HT1080 (cell line): ENCODE data around the gene PAPPA2. TPM values are rescaled to one million over a fixed set of nuclear protein-coding genes. Genes with fewer than 3 reads are reported as not detected.
A peak's percentile ranks its signal among the peaks of the same experiment; 100 is the strongest.
"Not testable (repeated sequence)": the region's sequence is repeated elsewhere in the genome, so short reads cannot be mapped to it uniquely, and the experiment has no call there.

ENCODE experiments used
- DNase-seq: peaks from one replicate; pipeline ENCODE4 v3.0.0-alpha.2; 2015; ENCODE audit warnings: low read depth
- total RNA-seq: library from RNA; depleted of rRNA; stranded (reverse); fragments of >200 nt; shearing (Covaris generic); gene quantifications from 2 replicates; pipeline ENCODE4 v1.2.3, GENCODE V29; 2014

PAPPA2 gene
- total RNA-seq, 1 experiment from 2014 or later: 3.0 TPM

DNA sequence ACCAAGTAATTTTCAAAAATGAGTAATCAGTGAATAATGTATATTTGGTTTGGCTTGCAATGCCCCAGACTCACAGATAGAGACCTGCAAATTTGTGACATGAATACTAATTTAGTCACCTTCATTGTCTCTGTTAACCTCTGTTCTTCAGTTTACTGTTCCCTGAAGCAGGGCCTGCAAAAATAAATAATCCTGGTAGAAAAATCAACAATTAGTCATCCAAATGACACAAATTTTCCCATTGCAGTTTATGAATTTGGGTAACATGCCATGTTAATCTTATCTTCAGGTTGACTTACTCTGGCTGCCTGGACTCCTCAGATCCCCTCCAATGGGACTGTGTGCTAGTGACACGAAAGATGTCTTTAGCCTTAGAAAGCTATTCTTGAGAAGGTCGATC is 289.5 kb downstream of the PAPPA2 start:
- no peak for DNase-seq

DNA sequence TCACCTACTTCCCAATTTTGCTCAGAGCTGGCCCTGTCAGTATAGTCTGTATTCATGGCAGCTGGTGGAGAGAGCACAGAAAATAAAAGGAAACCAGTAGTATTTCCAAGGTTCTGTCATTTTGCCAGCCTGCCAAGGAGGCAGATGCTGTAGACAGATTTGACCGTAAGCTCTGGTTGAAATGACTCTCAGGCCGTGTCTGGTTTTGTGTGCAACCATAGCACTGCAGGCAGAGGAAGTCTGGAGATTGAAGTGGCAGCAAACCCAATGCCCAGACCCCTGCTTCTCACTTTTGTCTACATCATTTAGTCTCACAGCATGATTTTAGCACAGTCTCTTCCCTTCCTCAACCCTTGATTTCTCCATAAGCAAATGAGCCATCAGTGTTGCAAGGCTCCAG is 291.7 kb downstream of the PAPPA2 start:
- DNase-seq: no peak

DNA sequence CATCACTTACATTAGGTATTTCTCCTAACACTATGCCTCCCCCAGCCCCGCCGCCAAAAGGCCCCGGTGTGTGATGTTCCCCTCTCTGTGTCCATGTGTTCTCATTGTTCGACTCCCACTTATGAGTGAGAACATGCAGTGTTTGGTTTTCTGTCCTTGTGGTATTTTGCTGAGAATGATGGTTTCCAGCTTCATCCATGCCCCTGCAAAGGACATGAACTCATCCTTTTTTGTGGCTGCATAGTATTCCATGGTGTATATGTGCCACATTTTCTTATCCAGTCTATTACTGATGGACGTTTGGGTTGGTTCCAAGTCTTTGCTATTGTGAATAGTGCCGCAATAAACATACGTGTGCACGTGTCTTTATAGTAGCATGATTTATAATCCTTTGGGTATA is 293.8 kb downstream of the PAPPA2 start:
- DNase-seq: not testable (repeated sequence)

DNA sequence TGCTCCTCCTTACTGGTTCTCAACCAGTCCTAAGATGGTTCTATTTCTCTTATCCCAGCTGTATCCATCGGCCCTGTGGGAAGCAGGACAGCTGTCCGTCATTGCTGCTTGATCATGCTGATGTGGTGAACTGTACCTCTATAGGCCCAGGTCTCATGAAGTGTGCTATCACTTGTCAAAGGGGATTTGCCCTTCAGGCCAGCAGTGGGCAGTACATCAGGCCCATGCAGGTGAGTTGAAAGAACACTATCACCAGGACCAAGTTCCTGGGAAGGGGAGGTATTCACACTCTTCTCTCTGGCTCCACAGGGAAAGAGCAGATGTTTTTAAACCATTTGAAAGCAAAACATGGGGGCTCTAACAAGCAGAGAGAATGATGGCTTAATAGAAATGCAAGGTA is 302.6 kb downstream of the PAPPA2 start:
- DNase-seq: no peak

DNA sequence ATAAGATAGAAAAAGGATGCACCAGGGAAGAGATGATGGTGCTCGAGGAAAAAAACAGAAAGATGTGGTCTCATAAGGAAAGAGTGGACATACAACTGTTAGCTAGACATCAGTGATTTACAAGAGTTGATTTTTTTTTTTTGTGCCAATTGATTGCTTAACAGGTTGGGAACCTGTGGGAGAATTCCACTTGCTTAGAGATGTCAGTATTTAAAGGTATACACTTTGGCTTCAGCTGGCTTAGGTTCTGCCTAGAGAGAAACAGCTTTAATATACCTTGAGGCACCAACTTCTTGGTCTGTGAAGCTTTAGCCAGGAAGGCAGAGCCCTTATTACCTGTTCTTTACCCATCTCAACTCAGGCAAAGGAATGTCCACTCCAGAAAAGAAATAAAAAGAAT is 303.8 kb downstream of the PAPPA2 start:
- no peak for DNase-seq

DNA sequence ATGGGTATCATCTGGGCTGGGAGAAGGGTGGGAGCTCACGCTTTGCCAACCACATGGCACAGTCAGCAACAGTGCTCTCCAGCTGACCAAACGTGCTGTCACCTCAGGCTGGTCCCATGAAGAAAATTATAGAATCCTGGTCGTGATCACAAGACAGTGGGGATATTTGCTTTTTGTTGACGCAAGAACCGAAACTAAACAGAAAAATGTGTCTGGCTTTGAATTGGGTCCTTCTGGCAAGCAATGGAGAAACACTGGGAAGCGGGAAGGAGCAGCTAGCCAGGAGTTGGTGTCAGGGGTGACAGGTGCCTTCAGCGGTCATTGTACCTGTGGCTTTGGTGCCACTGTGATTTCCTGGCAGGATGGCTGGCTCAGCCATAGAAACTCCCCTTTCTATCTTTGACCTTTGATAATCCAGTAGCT is 304.8 kb downstream of the PAPPA2 start:
- no peak for DNase-seq

DNA sequence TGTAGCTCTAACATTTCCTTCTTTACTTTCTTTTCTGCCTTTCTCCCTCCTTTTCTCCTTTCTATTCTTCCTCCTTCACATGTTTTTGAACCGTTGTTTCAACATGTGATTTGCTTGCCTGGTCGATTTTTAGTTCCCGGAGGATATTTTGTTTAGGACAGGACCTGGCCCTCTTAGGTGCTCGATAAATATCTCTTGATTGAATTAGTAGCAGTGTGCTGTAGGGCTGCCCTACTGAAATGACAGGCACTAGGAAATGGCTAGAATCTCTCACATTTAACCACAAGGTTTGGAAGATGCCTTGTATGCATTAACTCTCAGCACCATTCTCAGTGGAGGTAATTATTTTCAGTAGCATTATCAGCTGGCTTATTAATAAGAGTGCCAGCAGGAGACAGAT is 305.6 kb downstream of the PAPPA2 start:
- no peak for DNase-seq

DNA sequence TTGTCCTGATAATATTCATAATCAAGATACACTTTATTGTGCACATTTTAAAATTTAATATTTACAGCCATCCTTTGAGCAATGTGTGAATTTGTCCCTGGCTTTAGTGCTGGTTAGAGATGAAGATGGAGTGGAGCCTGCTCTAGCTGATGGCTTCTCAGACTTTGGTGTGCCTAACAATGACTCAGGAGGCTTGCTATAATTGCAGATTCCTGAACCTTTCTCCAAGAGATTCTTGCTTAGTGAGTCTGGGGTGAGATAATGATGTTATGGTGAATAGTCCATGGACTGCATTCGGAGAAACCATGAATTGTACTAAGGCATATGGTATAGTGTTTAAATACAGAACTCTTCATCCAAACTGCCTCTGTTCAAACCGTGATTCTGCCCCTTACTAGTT is 307.1 kb downstream of the PAPPA2 start:
- DNase-seq: no peak

DNA sequence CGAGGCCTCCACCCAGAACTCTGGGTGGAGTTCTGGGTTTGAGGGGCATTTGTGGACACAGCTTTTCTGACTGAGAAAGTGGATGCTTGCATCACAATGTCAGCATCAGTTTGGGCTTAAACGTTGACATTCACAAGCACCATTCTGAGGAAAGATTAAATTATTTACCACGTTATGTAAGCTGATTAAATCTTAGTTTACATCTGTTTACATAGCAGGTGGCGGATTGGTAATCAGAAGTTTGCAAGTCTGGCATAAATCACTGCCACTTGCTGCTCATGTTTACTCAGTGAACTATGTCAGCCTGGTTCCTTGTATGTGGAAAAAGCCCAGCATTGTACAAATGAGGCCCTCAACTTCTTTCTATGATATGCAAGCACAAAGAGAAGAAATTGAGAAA is 310.1 kb downstream of the PAPPA2 start:
- no peak for DNase-seq

DNA sequence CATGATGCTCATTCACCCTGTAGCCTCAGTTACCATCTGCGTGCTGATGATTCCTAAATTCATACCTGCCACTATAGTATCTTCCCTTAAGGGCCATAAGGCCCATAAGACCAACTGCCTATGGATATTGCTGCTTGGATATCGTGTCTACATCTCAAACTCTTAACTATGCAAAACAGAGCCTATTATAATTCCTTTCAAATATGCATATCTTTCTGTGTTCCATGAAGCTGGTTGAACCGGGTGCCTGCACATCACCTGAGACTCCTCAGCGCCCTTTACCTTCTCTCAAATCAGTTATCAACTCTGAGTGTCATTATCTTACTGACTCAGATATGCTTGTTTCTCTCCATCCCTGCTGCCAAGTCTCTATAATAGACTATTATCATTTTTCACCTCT is 311.2 kb downstream of the PAPPA2 start:
- DNase-seq: no peak

DNA sequence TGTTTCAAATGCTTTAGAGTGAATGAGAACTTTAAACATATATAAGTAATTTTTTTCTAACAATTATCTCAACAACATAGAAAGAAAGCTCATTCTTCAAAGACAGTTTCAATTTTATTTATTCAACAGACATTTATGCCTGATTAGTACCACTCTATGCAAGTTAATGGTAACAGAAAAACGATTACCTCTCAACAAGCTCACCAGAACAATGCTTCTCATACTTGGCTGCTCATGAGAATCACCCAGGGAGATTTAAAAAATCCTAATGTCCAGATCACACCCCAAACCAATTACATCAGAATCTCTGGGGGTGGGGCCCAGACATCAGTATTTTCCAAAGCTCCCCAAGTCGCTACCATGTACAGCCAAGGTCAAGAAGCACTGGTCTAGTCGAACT is 312.4 kb downstream of the PAPPA2 start:
- DNase-seq: no peak

DNA sequence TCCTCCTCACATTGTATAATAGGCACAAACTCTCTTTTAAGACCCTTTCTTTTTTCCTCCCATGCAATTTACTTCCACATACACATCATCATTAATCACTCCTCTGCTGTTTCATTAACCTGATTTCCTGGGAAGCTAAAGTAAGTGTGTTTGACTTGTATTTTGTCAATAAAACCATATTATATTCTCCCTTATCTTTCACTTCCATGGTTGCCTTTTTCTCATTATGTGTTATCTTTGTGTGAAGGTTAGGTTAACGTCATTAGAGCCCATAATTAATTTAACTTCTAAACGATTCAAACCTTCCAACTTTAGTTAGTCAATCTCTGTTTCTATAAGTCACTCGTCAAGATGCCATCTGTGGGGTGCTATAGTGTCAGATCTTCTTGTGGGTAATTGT is 313.0 kb downstream of the PAPPA2 start:
- no peak for DNase-seq

DNA sequence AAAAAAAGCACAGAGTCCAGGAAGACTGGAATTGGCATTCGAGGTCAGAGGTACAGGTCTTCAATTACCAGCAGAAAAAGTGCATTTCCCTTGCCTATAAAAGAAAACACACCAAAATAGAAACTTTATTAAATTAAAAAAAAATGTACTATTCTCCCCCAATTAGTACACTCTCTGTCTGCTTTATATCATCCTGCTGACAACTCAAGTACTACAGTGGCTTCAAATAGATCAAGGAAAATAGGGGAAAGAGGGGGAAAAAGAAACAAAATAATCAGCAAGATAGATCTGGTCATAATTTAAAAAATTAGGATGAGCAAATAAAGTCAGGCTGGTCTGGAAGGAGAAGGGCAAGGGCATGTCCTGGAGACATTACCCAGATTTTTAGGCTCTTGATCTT is 315.1 kb downstream of the PAPPA2 start:
- no peak for DNase-seq

DNA sequence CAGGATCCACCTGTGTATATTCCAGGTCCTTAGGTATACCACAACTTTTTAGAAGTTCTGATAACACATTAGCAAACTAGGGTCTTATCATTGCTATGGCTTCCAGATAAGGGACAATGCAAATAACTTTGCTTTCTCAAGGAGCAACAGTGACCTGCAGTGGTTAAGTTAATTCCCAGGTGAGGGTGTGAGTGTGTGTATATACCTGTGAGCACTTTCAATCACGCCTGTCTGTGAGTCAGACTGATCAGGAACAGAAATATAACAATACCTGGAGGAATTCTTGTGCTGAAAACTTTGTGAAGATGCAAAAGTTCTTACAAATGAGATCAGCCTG is 317.0 kb downstream of the PAPPA2 start:
- DNase-seq: no peak

DNA sequence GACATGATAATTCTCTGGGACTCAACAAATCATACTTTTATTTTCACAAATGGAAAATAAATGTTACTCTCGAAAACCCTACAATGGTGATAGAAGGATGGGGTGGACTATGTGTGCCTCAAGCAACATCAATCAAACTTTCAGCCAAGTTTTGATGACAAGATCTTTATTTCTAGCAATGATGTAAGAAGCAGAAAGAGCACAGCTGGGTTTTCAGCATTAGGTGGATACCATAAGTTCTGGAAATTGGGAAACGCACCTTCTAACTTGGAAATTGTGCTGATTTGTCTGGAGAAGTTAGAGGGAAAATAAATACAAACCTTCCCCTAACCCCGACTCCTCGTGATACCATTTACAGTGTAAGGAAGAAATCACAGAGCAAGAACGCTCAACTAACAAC is 320.3 kb downstream of the PAPPA2 start:
- DNase-seq: no peak

DNA sequence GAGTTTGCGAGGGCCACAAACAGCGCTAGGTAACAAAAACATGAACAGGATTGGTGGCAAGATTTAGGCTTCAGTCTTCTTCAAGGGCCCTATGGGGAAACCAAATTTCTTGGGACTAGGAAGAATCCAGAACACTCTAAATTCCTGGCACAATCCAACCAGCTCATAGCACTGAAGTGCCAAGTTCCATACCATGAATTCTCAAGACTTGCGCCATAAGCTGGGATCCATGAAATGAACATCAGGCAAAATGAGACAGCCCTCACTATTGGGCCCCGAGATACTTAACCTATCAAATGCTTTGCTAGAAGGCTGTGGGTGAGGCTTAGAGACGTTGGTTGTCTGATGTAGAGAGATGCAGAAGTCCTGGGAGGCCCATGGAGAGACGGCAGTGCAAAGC is 322.1 kb downstream of the PAPPA2 start:
- no peak for DNase-seq

DNA sequence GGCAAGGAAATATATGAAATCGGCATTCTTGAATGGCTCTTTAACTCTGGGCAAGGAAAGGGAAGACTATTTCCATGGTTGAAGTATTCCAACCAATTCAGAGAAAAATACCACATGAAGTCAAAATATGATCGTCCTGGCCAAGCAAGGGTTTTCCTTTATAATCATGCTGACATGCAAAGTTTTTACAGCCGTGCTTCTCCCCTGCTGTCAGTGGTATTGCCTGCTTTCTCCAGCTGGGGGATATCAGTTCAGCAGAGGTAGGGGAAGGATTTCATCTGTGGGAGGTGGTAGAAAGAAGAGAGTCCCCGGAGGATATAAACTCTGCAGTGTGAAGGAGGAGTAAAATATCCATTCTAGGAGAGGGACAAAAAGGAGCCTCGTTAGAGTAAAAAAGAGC is 322.8 kb downstream of the PAPPA2 start:
- no peak for DNase-seq

DNA sequence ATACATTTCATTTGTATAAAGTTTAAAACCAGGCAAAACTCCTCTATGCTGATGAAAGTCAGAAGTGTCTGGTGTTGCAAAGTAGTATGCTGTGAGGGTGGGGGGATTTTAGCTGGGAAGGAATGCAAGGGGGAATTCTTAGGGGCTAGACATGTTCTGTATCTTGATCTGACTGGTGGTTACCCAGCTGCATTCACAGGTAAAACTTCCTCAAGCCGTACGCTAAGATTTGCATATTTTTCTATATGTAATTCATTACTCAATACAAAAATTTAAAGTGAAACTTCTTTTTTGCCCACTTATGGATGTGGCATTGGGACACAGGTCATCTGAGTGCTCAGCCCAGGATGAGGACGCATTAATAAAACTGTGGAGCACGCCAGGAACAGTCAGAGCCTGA is 323.3 kb downstream of the PAPPA2 start:
- no peak for DNase-seq

DNA sequence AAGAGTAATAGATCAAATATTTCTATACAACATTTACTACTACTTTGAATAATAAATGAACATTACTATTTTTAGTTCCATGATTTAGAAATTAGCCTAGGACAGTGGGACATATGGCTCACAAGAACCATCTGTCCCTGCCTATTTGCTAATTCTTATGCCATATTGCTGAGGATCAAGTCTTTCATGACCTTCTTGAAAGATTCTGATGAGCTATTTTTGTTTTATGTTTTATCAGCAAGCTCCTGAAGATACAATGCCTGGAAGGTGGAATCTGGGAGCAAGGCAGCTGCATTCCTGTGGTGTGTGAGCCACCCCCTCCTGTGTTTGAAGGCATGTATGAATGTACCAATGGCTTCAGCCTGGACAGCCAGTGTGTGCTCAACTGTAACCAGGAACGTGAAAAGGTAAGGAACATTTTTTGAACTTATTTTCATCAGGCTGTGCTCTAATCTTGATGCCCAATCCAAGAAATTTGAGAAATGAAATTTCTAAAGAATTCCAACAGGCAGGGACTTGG is 326.7 kb downstream of the PAPPA2 start:
- DNase-seq: peak; percentile 56

DNA sequence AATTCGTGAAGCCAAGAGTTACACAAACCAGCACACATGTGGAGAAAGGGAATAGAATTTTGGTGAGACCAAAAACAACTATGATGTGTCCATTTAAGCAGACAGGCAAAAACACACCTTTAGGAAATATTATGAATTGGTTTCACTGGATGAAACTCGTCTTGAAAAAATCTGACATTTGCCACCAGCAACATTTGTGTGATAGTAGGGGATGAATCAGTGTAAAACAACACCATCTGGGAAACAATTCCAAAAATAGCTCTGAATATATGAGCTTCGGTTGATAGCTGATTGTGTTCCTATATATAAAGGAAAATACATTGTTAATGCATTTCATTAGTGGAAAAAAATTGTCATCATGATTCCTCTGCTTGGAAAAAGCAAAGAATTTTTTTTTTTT is 327.8 kb downstream of the PAPPA2 start:
- no peak for DNase-seq

DNA sequence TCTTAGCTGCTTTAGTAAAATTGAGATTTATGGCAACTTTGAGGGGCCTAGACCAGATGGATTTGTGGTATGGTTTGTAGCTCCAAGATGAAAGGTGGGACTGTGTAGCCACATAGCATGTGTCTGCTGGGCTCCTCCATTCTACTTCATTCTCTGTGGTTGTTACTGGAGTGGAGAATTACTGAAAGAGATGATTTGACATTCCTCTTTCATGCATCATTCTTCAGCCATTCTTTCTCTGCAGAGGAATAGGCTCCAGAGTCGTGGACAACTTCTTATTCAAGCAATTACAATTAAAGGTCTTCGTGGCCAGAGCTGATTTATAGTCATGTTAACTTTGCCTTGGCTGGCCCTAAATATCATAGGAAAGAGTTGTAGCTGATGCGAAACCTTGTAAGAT is 328.9 kb downstream of the PAPPA2 start:
- DNase-seq: peak; percentile 24

DNA sequence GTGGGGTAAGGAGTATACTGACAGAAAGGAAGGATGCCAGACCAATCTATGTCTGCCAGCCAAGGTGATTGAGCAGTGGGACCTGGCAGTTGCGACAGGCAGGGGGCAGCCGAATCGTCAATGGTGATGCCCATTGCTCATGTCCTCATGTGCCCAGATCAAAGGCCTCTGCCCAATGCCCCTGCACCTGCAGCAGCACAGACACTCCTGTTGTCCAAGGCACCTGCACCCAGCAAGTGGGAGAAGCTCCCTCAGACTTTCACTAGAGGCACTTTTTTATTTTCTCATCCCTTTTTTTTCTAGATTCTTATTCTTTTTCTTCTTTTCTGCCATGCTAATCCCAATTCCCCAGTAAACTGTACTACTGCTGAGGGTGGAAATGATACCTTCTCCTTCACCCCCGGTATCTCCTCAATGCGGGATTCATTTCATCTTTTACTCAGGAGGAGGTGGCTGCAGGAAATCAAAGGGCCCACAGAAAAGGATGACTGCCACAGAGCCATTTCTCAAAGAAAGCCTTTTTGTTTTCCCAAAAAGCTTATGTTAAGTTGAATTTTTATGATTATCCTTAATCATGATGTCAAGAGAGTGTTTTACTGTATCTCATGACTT is 332.0 kb downstream of the PAPPA2 start:
- DNase-seq: no peak

DNA sequence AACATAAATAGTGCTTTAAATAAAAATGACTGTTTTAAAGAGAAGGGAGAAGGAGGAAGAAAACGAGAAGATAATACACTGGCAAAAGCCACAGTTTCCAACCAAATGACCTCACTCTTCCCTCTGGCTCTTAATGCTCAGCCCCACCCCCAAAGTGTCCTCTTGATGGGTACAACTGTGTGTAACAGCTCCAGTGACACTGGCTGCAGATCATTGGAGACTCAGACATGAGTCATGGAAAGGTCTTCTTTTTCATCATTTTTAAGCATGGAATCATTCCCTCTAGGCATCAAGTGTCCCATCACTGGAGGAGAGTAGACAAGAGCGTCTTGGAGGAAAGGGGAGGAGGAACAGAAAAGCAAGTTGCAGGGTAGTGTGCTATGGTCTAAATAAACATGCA is 333.0 kb downstream of the PAPPA2 start:
- peak; percentile 76 for DNase-seq

DNA sequence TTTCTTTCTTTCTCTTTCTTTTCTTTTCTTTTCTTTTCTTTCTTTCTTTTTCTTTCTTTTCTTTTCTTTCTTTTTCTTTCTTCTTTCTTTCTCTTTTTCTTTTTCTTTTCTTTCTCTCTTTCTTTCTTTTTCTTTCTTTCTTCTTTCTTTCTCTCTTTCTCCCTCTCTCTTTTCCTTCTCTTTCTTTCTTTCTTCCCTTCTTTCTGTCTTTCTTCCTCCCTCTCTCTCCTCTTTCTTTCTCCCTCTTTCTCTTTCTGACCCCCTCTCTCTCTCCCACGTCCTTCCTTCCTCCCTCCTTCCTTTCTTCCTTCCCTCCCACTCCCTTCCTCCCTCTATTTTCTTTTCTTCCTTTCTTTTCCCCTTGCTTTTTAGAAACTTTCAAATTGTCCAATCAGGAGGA is 333.6 kb downstream of the PAPPA2 start:
- DNase-seq: no peak
